C1 segment of cervical spinal cord (tissue), 14 donors: ENCODE measurements around the gene SLC17A8.
A peak's percentile ranks its signal among the peaks of the same experiment; 100 is the strongest.
"Not testable (repeated sequence)": the region's sequence is repeated elsewhere in the genome, so short reads cannot be mapped to it uniquely, and the experiment has no call there.

Experiments
- DNase-seq, 14 donors: peaks; one replicate each; lab custom pipeline; 2025; lab: John Stamatoyannopoulos, UW

Gene SLC17A8

GRCh38 chr12:100356644-100357223 is at the start of gene SLC17A8:
SLC17A8 (plus strand) TSS chr12:100357074; CDS start chr12:100357392, 318 bp downstream.
- peak in 1 of 14 donors; percentile 2 for DNase-seq

- DNase-seq: not testable (repeated sequence)
Measured at GRCh38 chr12:100308138-100308537, 48.7 kb upstream of the SLC17A8 start.

GRCh38 chr12:100311317-100311716 is 45.6 kb upstream of the SLC17A8 start:
- DNase-seq: no peak

- no peak for DNase-seq
Measured at GRCh38 chr12:100317371-100317770, 39.5 kb upstream of the SLC17A8 start.

GRCh38 chr12:100324498-100324897 is 32.4 kb upstream of the SLC17A8 start:
- DNase-seq: no peak

- no peak for DNase-seq
Measured at GRCh38 chr12:100326208-100326607, 30.7 kb upstream of the SLC17A8 start.

- DNase-seq: no peak
Measured at GRCh38 chr12:100329800-100330199, 27.1 kb upstream of the SLC17A8 start.

GRCh38 chr12:100331871-100332270 is 25.0 kb upstream of the SLC17A8 start:
- no peak for DNase-seq

- no peak for DNase-seq
Measured at GRCh38 chr12:100332852-100333251, 24.0 kb upstream of the SLC17A8 start.

- no peak for DNase-seq
Measured at GRCh38 chr12:100337299-100337698, 19.6 kb upstream of the SLC17A8 start.

- no peak for DNase-seq
Measured at GRCh38 chr12:100337727-100338126, 19.1 kb upstream of the SLC17A8 start.

- DNase-seq: no peak
Measured at GRCh38 chr12:100339071-100339470, 17.8 kb upstream of the SLC17A8 start.

GRCh38 chr12:100342897-100343296 is 14.0 kb upstream of the SLC17A8 start:
- not testable (repeated sequence) for DNase-seq

GRCh38 chr12:100344351-100344750 is 12.5 kb upstream of the SLC17A8 start:
- DNase-seq: not testable (repeated sequence)

GRCh38 chr12:100345020-100345767 is 11.7 kb upstream of the SLC17A8 start:
- no peak for DNase-seq

GRCh38 chr12:100346660-100347059 is 10.2 kb upstream of the SLC17A8 start:
- no peak for DNase-seq

- no peak for DNase-seq
Measured at GRCh38 chr12:100348657-100349454, 8.0 kb upstream of the SLC17A8 start.

- no peak for DNase-seq
Measured at GRCh38 chr12:100359248-100359647, 2.4 kb downstream of the SLC17A8 start.

- no peak for DNase-seq
Measured at GRCh38 chr12:100359822-100360221, 2.9 kb downstream of the SLC17A8 start.

GRCh38 chr12:100360450-100360849 is 3.6 kb downstream of the SLC17A8 start:
- no peak for DNase-seq

- no peak for DNase-seq
Measured at GRCh38 chr12:100364324-100364723, 7.5 kb downstream of the SLC17A8 start.

GRCh38 chr12:100365411-100365810 is 8.5 kb downstream of the SLC17A8 start:
- no peak for DNase-seq
